Esophagus muscularis mucosa (tissue), 4 donors: ENCODE data around the gene NTRK3. TPM values are rescaled to one million over a fixed set of nuclear protein-coding genes. Genes with fewer than 3 reads are reported as not detected.

Source experiments
- DNase-seq: peaks from one replicate; pipeline ENCODE4 v3.0.0-alpha.2; 2017; ENCODE audit errors: extremely low spot score
- H3K27ac ChIP-seq, 4 donors: fragments of 200-600 bp; sonication (generic); replicated peaks in 1 of 4; 1 replicate in 3 of 4; 2 replicates in 1 of 4; pipeline ENCODE4 v1.5.1; 2016 to 2019; ENCODE audit warnings: mild to moderate bottlenecking in 1 of 4
- H3K27me3 ChIP-seq, 4 donors: fragments of 200-600 bp; sonication (generic); one replicate each; pipeline versions ENCODE4 v1.5.1 to v1.6.0; 2016 to 2019
- H3K36me3 ChIP-seq, 4 donors: fragments of 200-600 bp; sonication (generic); one replicate each; pipeline ENCODE4 v1.5.1; 2016 to 2019
- H3K4me1 ChIP-seq, 4 donors: fragments of 200-600 bp; sonication (generic); one replicate each; pipeline ENCODE4 v1.5.1; 2016 to 2019
- H3K4me3 ChIP-seq, 4 donors: fragments of 200-600 bp; sonication (generic); 1 replicate in 2 of 4; 2 replicates in 2 of 4; pipeline ENCODE4 v1.5.1; 2016 to 2019; ENCODE audit warnings: mild to moderate bottlenecking in 4 of 4, moderate library complexity in 1 of 4
- H3K9me3 ChIP-seq, 4 donors: fragments of 200-600 bp; sonication (generic); 1 replicate in 3 of 4; 2 replicates in 1 of 4; pipeline ENCODE4 v1.5.1; 2016 to 2019
- CTCF ChIP-seq, 3 experiments: fragments of 200-600 bp in 2 of 3; fragments of 450-650 bp in 1 of 3; sonication (generic) in 2 of 3; IDR thresholded peaks; one replicate each; pipeline ENCODE4 v1.5.1; 2017 to 2019; ENCODE audit warnings: antibody characterized with exemption in 3 of 3, mild to moderate bottlenecking in 2 of 3, moderate library complexity in 1 of 3
- EP300 ChIP-seq: sonication (generic); formaldehyde crosslinking; IDR thresholded peaks from one replicate; pipeline ENCODE4 v1.6.1; 2017; ENCODE audit warnings: antibody characterized with exemption
- POLR2A ChIP-seq: fragments of 450-650 bp; IDR thresholded peaks from one replicate; pipeline ENCODE4 v1.6.1; 2017; ENCODE audit warnings: antibody characterized with exemption, moderate library complexity, mild to moderate bottlenecking, low read depth
- POLR2AphosphoS5 ChIP-seq, 2 donors: sonication (generic); formaldehyde crosslinking; IDR thresholded peaks; one replicate each; pipeline ENCODE4 v1.6.1; 2017; ENCODE audit warnings: antibody characterized with exemption in 2 of 2
- WGBS: methylation state at CpG from one replicate; pipeline ENCODE4 v1.1.5; 2018; 5-methylcytosine and 5-hydroxymethylcytosine counted together
- intact Hi-C: fragments of 100-400 bp; cut with DNase I; formaldehyde crosslinking; loops from one replicate; pipeline ENCODE4 v1.15.1; 2023
- total RNA-seq, 4 donors: library from RNA; depleted of rRNA; stranded (reverse); fragments of >200 nt; gene quantifications; one replicate each; pipeline versions ENCODE4 v1.1.0 to v1.2.1, GENCODE V29; 2016

NTRK3 gene
- total RNA-seq, 4 donors from 2014 or later: 1.7 to 6.3 (median 3.0) TPM

- no peak overlapping the region for H3K27ac ChIP-seq
- H3K36me3 ChIP-seq: no peaks in the 10 kb centered on the region
- H3K27me3 ChIP-seq: no peaks in the 10 kb centered on the region
- 86% methylated on average over 2 of the region's 2 CpGs for WGBS
- intact Hi-C loops: no loop called here
- no peak for DNase-seq
- TF ChIP-seq POLR2AphosphoS5 (IDR thresholded peaks at IDR 0.05): no peak
- no peaks in the 10 kb centered on the region for H3K9me3 ChIP-seq
- H3K4me3 ChIP-seq: no peak overlapping the region
- H3K4me1 ChIP-seq: no peaks in the 10 kb centered on the region
Observed at GRCh38 chr15:88188300-88188699, 68.2 kb downstream of the NTRK3 start.

GRCh38 chr15:88187195-88187594, 69.3 kb downstream of the NTRK3 start:
- no peaks in the 10 kb centered on the region for H3K36me3 ChIP-seq
- H3K4me1 ChIP-seq: no peaks in the 10 kb centered on the region
- no peaks in the 10 kb centered on the region for H3K27me3 ChIP-seq
- no peak overlapping the region for H3K27ac ChIP-seq
- TF ChIP-seq EP300 (no peak), POLR2A (no peak), CTCF (IDR thresholded peaks at IDR 0.05) (no peak), POLR2AphosphoS5 (IDR thresholded peaks at IDR 0.05) (no peak)
- no peaks in the 10 kb centered on the region for H3K9me3 ChIP-seq
- no peak overlapping the region for H3K4me3 ChIP-seq
- intact Hi-C loops: no loop called here
- DNase-seq: no peak
- WGBS: 64% methylated on average over 5 of the region's 5 CpGs

GRCh38 chr15:88185584-88185983, 71.0 kb downstream of the NTRK3 start:
- Histone ChIP-seq H3K36me3 (no peaks in the 10 kb centered on the region), H3K27me3 (no peaks in the 10 kb centered on the region), H3K27ac (no peak overlapping the region), H3K4me1 (no peaks in the 10 kb centered on the region), H3K9me3 (no peaks in the 10 kb centered on the region), H3K4me3 (no peak overlapping the region)
- no peak for DNase-seq
- intact Hi-C loops: no loop called here
- WGBS: 88% methylated on average over 3 of the region's 3 CpGs
- TF ChIP-seq EP300 (no peak), POLR2A (no peak), POLR2AphosphoS5 (IDR thresholded peaks at IDR 0.05) (no peak), CTCF (IDR thresholded peaks at IDR 0.05) (no peak)

- 82% methylated on average over 5 of the region's 6 CpGs for WGBS
- intact Hi-C loops: no loop called here
- Histone ChIP-seq H3K9me3 (no peaks in the 10 kb centered on the region), H3K4me3 (no peak overlapping the region), H3K27me3 (no peaks in the 10 kb centered on the region), H3K4me1 (no peaks in the 10 kb centered on the region), H3K36me3 (no peaks in the 10 kb centered on the region), H3K27ac (no peak overlapping the region)
- no peak for DNase-seq
- TF ChIP-seq EP300 (no peak), CTCF (IDR thresholded peaks at IDR 0.05) (no peak), POLR2AphosphoS5 (IDR thresholded peaks at IDR 0.05) (no peak), POLR2A (no peak)
Observed at GRCh38 chr15:88181613-88182012, 74.9 kb downstream of the NTRK3 start.

- no peak overlapping the region for H3K4me3 ChIP-seq
- intact Hi-C loops: no loop called here
- TF ChIP-seq POLR2AphosphoS5 (IDR thresholded peaks at IDR 0.05) (no peak), POLR2A (no peak), EP300 (no peak), CTCF (IDR thresholded peaks at IDR 0.05) (no peak)
- no peak for DNase-seq
- H3K27me3 ChIP-seq: no peaks in the 10 kb centered on the region
- 96% methylated on average over 3 of the region's 3 CpGs for WGBS
- H3K4me1 ChIP-seq: no peaks in the 10 kb centered on the region
- no peak overlapping the region for H3K27ac ChIP-seq
- no peaks in the 10 kb centered on the region for H3K9me3 ChIP-seq
- no peaks in the 10 kb centered on the region for H3K36me3 ChIP-seq
Observed at GRCh38 chr15:88179562-88179961, 77.0 kb downstream of the NTRK3 start.
